Germinal center (tissue), 1 donor: ENCODE results near the gene DENND6A.
"Not testable (repeated sequence)": the region's sequence is repeated elsewhere in the genome, so short reads cannot be mapped to it uniquely, and the experiment has no call there.

Experiments
- DNase-seq: peaks from one replicate; pipeline ENCODE4 v3.0.0; 2012; ENCODE audit warnings: mixed read lengths, low spot score

DENND6A gene

GRCh38 chr3:57694146-57694545, 1.3 kb upstream of the DENND6A start:
- no peak for DNase-seq

GRCh38 chr3:57692133-57692395, 813 bp downstream of the DENND6A start:
- DNase-seq = not testable (repeated sequence)

GRCh38 chr3:57691411-57692132, 1.3 kb downstream of the DENND6A start:
- DNase-seq = peak; percentile 40

GRCh38 chr3:57689367-57690053, 3.4 kb downstream of the DENND6A start:
- no peak for DNase-seq

- DNase-seq = no peak
Measured at GRCh38 chr3:57688291-57688690, 4.6 kb downstream of the DENND6A start.

- no peak for DNase-seq
Measured at GRCh38 chr3:57683286-57683685, 9.6 kb downstream of the DENND6A start.

- no peak for DNase-seq
Measured at GRCh38 chr3:57682284-57682683, 10.6 kb downstream of the DENND6A start.

GRCh38 chr3:57681691-57682090, 11.2 kb downstream of the DENND6A start:
- DNase-seq = no peak

GRCh38 chr3:57680046-57680445, 12.8 kb downstream of the DENND6A start:
- no peak for DNase-seq

- no peak for DNase-seq
Measured at GRCh38 chr3:57675530-57675929, 17.3 kb downstream of the DENND6A start.

- no peak for DNase-seq
Measured at GRCh38 chr3:57673156-57673555, 19.7 kb downstream of the DENND6A start.

- DNase-seq = no peak
Measured at GRCh38 chr3:57670543-57670942, 22.3 kb downstream of the DENND6A start.

- DNase-seq = no peak
Measured at GRCh38 chr3:57661404-57661803, 31.5 kb downstream of the DENND6A start.

- no peak for DNase-seq
Measured at GRCh38 chr3:57659806-57660439, 33.0 kb downstream of the DENND6A start.

GRCh38 chr3:57659004-57659673, 33.7 kb downstream of the DENND6A start:
- no peak for DNase-seq

- DNase-seq = no peak
Measured at GRCh38 chr3:57658536-57658935, 34.3 kb downstream of the DENND6A start.

- no peak for DNase-seq
Measured at GRCh38 chr3:57655727-57656126, 37.1 kb downstream of the DENND6A start.

- DNase-seq = no peak
Measured at GRCh38 chr3:57654267-57654666, 38.6 kb downstream of the DENND6A start.

GRCh38 chr3:57652203-57652602, 40.7 kb downstream of the DENND6A start:
- no peak for DNase-seq

- DNase-seq = no peak
Measured at GRCh38 chr3:57647292-57647940, 45.5 kb downstream of the DENND6A start.

- DNase-seq = no peak
Measured at GRCh38 chr3:57646723-57647122, 46.2 kb downstream of the DENND6A start.

- DNase-seq = no peak
Measured at GRCh38 chr3:57644740-57645139, 48.1 kb downstream of the DENND6A start.
